H1 (cell line): ENCODE measurements around the gene RASA4B. TPM values are rescaled to one million over a fixed set of nuclear protein-coding genes. Genes with fewer than 3 reads are reported as not detected.

ENCODE experiments used
- CTCF ChIA-PET: fragments of 300-600 bp; sonication (Branson Sonifier 250); formaldehyde crosslinking; loops from one replicate; lab custom pipeline; 2021; ENCODE audit not compliant: partially characterized antibody; lab: Charles Lee
- POLR2A ChIA-PET: fragments of 300-600 bp; sonication (Branson Sonifier 250); formaldehyde crosslinking; loops from one replicate; lab custom pipeline; 2021; ENCODE audit warnings: inconsistent platforms; ENCODE audit not compliant: partially characterized antibody; lab: Charles Lee
- DNase-seq, 2 experiments: peaks; one replicate each; pipeline versions ENCODE4 v3.0.0 to v3.0.0-alpha.2; 2010 to 2022; ENCODE audit warnings: low spot score in 2 of 2, low read depth in 1 of 2, mixed read lengths in 1 of 2
- FAIRE-seq: peaks from 2 replicates; lab custom pipeline; 2011; peaks lifted over from hg19 to GRCh38; lab: Jason Lieb, UNC
- H2AFZ ChIP-seq: 2 replicates; pipeline ENCODE4 v1.8.1; 2012; ENCODE audit warnings: low read length, inconsistent platforms
- H2AK5ac ChIP-seq: 2 replicates; pipeline ENCODE4 v1.6.1; 2013; ENCODE audit warnings: low read depth, low read length
- H2BK120ac ChIP-seq: replicated peaks from 2 replicates; pipeline ENCODE3; 2013; ENCODE audit warnings: low read depth, low read length, inconsistent platforms
- H2BK12ac ChIP-seq: 2 replicates; pipeline ENCODE4 v1.6.1; 2013; ENCODE audit warnings: low read depth, low read length
- H2BK15ac ChIP-seq: 2 replicates; pipeline ENCODE4 v1.6.1; 2013; ENCODE audit warnings: low read length
- H2BK20ac ChIP-seq: 2 replicates; pipeline ENCODE4 v1.6.1; 2013; ENCODE audit warnings: low read length
- H2BK5ac ChIP-seq: 2 replicates; pipeline ENCODE4 v1.6.1; 2013; ENCODE audit warnings: low read depth, low read length
- H3K14ac ChIP-seq: 2 replicates; pipeline ENCODE4 v1.6.1; 2013; ENCODE audit warnings: inconsistent platforms; ENCODE audit not compliant: insufficient read length
- H3K18ac ChIP-seq: 2 replicates; pipeline ENCODE4 v1.6.1; 2013; ENCODE audit warnings: low read length; ENCODE audit errors: extremely low read depth
- H3K23ac ChIP-seq: 2 replicates; pipeline ENCODE4 v1.6.1; 2013; ENCODE audit warnings: inconsistent platforms; ENCODE audit not compliant: insufficient read length
- H3K23me2 ChIP-seq: 2 replicates; pipeline ENCODE4 v1.6.1; 2013; ENCODE audit warnings: low read depth, low read length
- H3K27ac ChIP-seq: 2 replicates; pipeline ENCODE4 v1.6.1; 2011; ENCODE audit warnings: low read depth, low read length, inconsistent platforms
- H3K27me3 ChIP-seq, 4 experiments: replicated peaks in 1 of 4; 1 replicate in 1 of 4; 2 replicates in 3 of 4; pipeline versions ENCODE4 v1.6.1 to v1.8.1; 2011 to 2013; ENCODE audit warnings: low read length in 3 of 4, mild to moderate bottlenecking in 3 of 4, inconsistent platforms in 2 of 4, mixed read lengths in 2 of 4, moderate library complexity in 1 of 4; ENCODE audit not compliant: control insufficient read depth in 3 of 4, insufficient read depth in 3 of 4; ENCODE audit errors: extremely low read depth in 1 of 4
- H3K36me3 ChIP-seq, 4 experiments: 2 replicates each; pipeline versions ENCODE4 v1.6.1 to v1.8.1; 2011 to 2013; ENCODE audit warnings: mild to moderate bottlenecking in 4 of 4, low read length in 3 of 4, moderate library complexity in 2 of 4, control low read depth in 1 of 4, inconsistent platforms in 1 of 4; ENCODE audit not compliant: insufficient read depth in 4 of 4, control insufficient read depth in 2 of 4
- H3K4ac ChIP-seq: replicated peaks from 2 replicates; pipeline ENCODE3; 2013; ENCODE audit warnings: low read length, low read depth, mixed read lengths, inconsistent platforms; ENCODE audit not compliant: insufficient read length
- H3K4me1 ChIP-seq, 4 experiments: replicated peaks in 1 of 4; 1 replicate in 1 of 4; 2 replicates in 3 of 4; pipeline versions ENCODE4 v1.6.1 to v1.8.1; 2011 to 2013; ENCODE audit warnings: low read length in 3 of 4, inconsistent platforms in 2 of 4, mixed read lengths in 1 of 4; ENCODE audit not compliant: insufficient read depth in 4 of 4, control insufficient read depth in 3 of 4
- H3K4me2 ChIP-seq, 2 experiments: 2 replicates each; pipeline versions ENCODE4 v1.6.1 to v1.8.1; 2011 to 2013; ENCODE audit warnings: low read depth in 2 of 2, low read length in 2 of 2, control low read depth in 1 of 2, inconsistent platforms in 1 of 2, mild to moderate bottlenecking in 1 of 2; ENCODE audit not compliant: insufficient read depth in 1 of 2
- H3K4me3 ChIP-seq, 4 experiments: fragments of 200-600, 300-600 bp in 1 of 4; sonication (generic), shearing (Covaris generic), sonication (Bioruptor Twin) in 1 of 4; 2 replicates each; pipeline versions ENCODE4 v1.5.1 to v1.8.1; 2011 to 2016; ENCODE audit warnings: low read length in 4 of 4, low read depth in 3 of 4, control low read depth in 2 of 4, inconsistent platforms in 2 of 4, mild to moderate bottlenecking in 2 of 4, mixed read lengths in 1 of 4, moderate library complexity in 1 of 4; ENCODE audit not compliant: insufficient read depth in 2 of 4; ENCODE audit errors: extremely low read depth in 1 of 4
- H3K56ac ChIP-seq: replicated peaks from 2 replicates; pipeline ENCODE3; 2013; ENCODE audit warnings: low read depth, mild to moderate bottlenecking, mixed read lengths, low read length, inconsistent platforms; ENCODE audit not compliant: insufficient read length
- H3K79me1 ChIP-seq: 2 replicates; pipeline ENCODE4 v1.6.1; 2013; ENCODE audit warnings: low read depth, low read length, control low read depth
- H3K79me2 ChIP-seq, 2 experiments: 2 replicates each; pipeline versions ENCODE4 v1.6.1 to v1.8.1; 2012 to 2013; ENCODE audit warnings: low read length in 2 of 2, mild to moderate bottlenecking in 2 of 2, inconsistent platforms in 1 of 2; ENCODE audit not compliant: insufficient read depth in 2 of 2, control insufficient read depth in 1 of 2
- H3K9ac ChIP-seq, 4 experiments: replicated peaks in 1 of 4; 1 replicate in 1 of 4; 2 replicates in 3 of 4; pipeline versions ENCODE4 v1.6.1 to v1.8.1; 2011 to 2013; ENCODE audit warnings: low read depth in 3 of 4, low read length in 3 of 4, control low read depth in 2 of 4, mild to moderate bottlenecking in 2 of 4, moderate library complexity in 2 of 4, inconsistent platforms in 1 of 4; ENCODE audit errors: extremely low read depth in 1 of 4
- H3K9me3 ChIP-seq, 2 experiments: 2 replicates each; pipeline versions ENCODE4 v1.6.1 to v1.8.1; 2012 to 2013; ENCODE audit warnings: mild to moderate bottlenecking in 2 of 2, moderate library complexity in 2 of 2, control low read depth in 1 of 2, inconsistent platforms in 1 of 2, low read depth in 1 of 2, low read length in 1 of 2, mixed read lengths in 1 of 2; ENCODE audit not compliant: insufficient read depth in 2 of 2
- H4K20me1 ChIP-seq, 2 experiments: replicated peaks in 1 of 2; 2 replicates each; pipeline versions ENCODE3 to v1.8.1; 2011 to 2013; ENCODE audit warnings: inconsistent platforms in 2 of 2, low read length in 2 of 2, mild to moderate bottlenecking in 1 of 2; ENCODE audit not compliant: insufficient read depth in 2 of 2, control insufficient read depth in 1 of 2
- H4K5ac ChIP-seq: 2 replicates; pipeline ENCODE4 v1.6.1; 2013; ENCODE audit warnings: low read length, low read depth, mixed read lengths, inconsistent platforms; ENCODE audit not compliant: insufficient read length
- H4K8ac ChIP-seq: 2 replicates; pipeline ENCODE4 v1.8.0; 2013; ENCODE audit warnings: mild to moderate bottlenecking, moderate library complexity, low read length, inconsistent platforms; ENCODE audit not compliant: insufficient read depth; ENCODE audit errors: extremely low read depth
- H4K91ac ChIP-seq: replicated peaks from 2 replicates; pipeline ENCODE3; 2013; ENCODE audit warnings: low read length, mixed read lengths, inconsistent platforms; ENCODE audit not compliant: insufficient read length
- ATF3 ChIP-seq: IDR thresholded peaks from 2 replicates; pipeline ENCODE4 v1.6.1; 2011; ENCODE audit warnings: low read depth, mild to moderate bottlenecking, low read length; ENCODE audit not compliant: insufficient read depth
- BACH1 ChIP-seq: IDR thresholded peaks from 2 replicates; pipeline ENCODE4 v1.6.1; 2012; ENCODE audit warnings: low read length, improper control_type of control experiment
- BCL11A ChIP-seq, 2 experiments: IDR thresholded peaks; one replicate each; pipeline ENCODE4 v1.6.1; 2011; ENCODE audit warnings: low read depth in 2 of 2, low read length in 2 of 2, mild to moderate bottlenecking in 2 of 2
- CBX5 ChIP-seq: fragments of 300-800, 300-1000 bp; sonication (generic); IDR thresholded peaks from 2 replicates; pipeline ENCODE4 v1.7.1; 2016; ENCODE audit warnings: antibody characterized with exemption, low read length, low read depth
- NRF1 ChIP-seq: IDR thresholded peaks from 2 replicates; pipeline ENCODE4 v1.6.1; 2011; ENCODE audit warnings: mild to moderate bottlenecking, low read depth, low read length, improper control_type of control experiment
- POLR2AphosphoS5 ChIP-seq: IDR thresholded peaks from 2 replicates; pipeline ENCODE4 v1.6.1; 2011; ENCODE audit warnings: low read depth, low read length
- TAF1 ChIP-seq: IDR thresholded peaks from 2 replicates; pipeline ENCODE4 v1.6.1; 2011; ENCODE audit warnings: mild to moderate bottlenecking, low read depth, low read length
- WGBS, 2 experiments: shearing (Covaris generic) in 1 of 2; methylation state at CpG; one replicate each; pipeline versions ENCODE4 v1.1.6 to v1.1.7; 2013 to 2015; ENCODE audit warnings: low lambda C conversion rate in 2 of 2, mixed read lengths in 2 of 2, inconsistent platforms in 1 of 2, low coverage in 1 of 2, missing lambda C conversion rate in 1 of 2; ENCODE audit not compliant: insufficient replicate concordance in 2 of 2, insufficient coverage in 1 of 2, insufficient read length in 1 of 2; ENCODE audit errors: extremely low coverage in 1 of 2, missing lambda C conversion rate in 1 of 2; 5-methylcytosine and 5-hydroxymethylcytosine counted together
- polyA plus RNA-seq, 7 experiments: library from polyadenylated mRNA; depleted of rRNA in 3 of 7; stranded (reverse) in 5 of 7; unstranded in 2 of 7; fragments of >200 nt in 5 of 7; fragments of 200-250 nt in 2 of 7; gene quantifications; 1 replicate in 5 of 7; 2 replicates in 1 of 7; 4 replicates in 1 of 7; pipeline versions ENCODE4 v1.2.1 to v1.2.3, GENCODE V29; 2011 to 2013; ENCODE audit warnings: missing spikeins in 2 of 7, mixed read lengths in 2 of 7
- total RNA-seq: library from RNA; stranded (reverse); fragmentation: NEBNext Ultra II Directional; extraction: Animal tissue kit (Norgen Biotek cat#: 25700); gene quantifications from 2 replicates; pipeline ENCODE4 v1.2.1, GENCODE V29; 2021

Gene RASA4B
- total and polyA plus RNA-seq, 2 of the 8 experiments (the other 6 are each of a cell fraction or from before 2014, with no cell fraction given), result 3.4 to 6.7 TPM

GRCh38 chr7:102472126-102473041 is 45.2 kb downstream of the RASA4B start:
- Histone ChIP-seq H3K4me2 (no peak overlapping the region), H3K79me2 (no peaks in the 10 kb centered on the region), H2BK120ac (no peak overlapping the region), H4K5ac (no peak overlapping the region), H4K91ac (no peak overlapping the region), H3K4me1 (no peaks in the 10 kb centered on the region), H3K4ac (no peak overlapping the region), H2BK5ac (no peak overlapping the region), H3K79me1 (no peaks in the 10 kb centered on the region), H3K23ac (no peak overlapping the region), H2AFZ (no peak overlapping the region), H3K4me3 (no peak overlapping the region), H4K20me1 (peaks cover 0 to 8% of the 10 kb centered on the region in 2 experiments), H3K14ac (no peak overlapping the region), H3K27me3 (no peaks in the 10 kb centered on the region), H2BK20ac (no peak overlapping the region), H3K56ac (no peak overlapping the region), H3K23me2 (no peaks in the 10 kb centered on the region), H4K8ac (peak overlapping the region; percentile 89; the same call in 1 of the 2 replicates), H2BK15ac (no peak overlapping the region), H3K27ac (no peak overlapping the region), H3K36me3 (peaks cover 2 to 14% (median 8%) of the 10 kb centered on the region in 4 experiments; a peak in 6 of 8 replicates), H2BK12ac (no peak overlapping the region), H2AK5ac (no peak overlapping the region), H3K9me3 (no peaks in the 10 kb centered on the region), H3K9ac (no peak overlapping the region; a peak in 1 of 7 replicates), H3K18ac (no peak overlapping the region)
- FAIRE-seq (no peak), DNase-seq (peak in 1 of 2 experiments; percentile 41)
- TF ChIP-seq BCL11A (IDR thresholded peaks at IDR 0.05; ENCODE audit: low read depth in 2 of 2, low read length in 2 of 2), result no peak
- no peak for TF ChIP-seq TAF1
- TF ChIP-seq NRF1, result no peak
- TF ChIP-seq CBX5, result no peak
- TF ChIP-seq ATF3, result no peak
- TF ChIP-seq BACH1, result no peak
- TF ChIP-seq POLR2AphosphoS5, result 0 out of 2 replicates have a peak, but pooled peaks have one; percentile 27
- 88% methylated on average over 31 of the region's 31 CpGs; no CpG with 5 or more reads in 1 of the 2 experiments for WGBS, 2 experiments
- CTCF ChIA-PET, result interaction anchor here (1.2 to 1.5 kb wide), 2 partner anchors 60 kb away, joined by 3 to 6 read pairs; no protein-coding TSS in a partner anchor
- POLR2A ChIA-PET, result interaction anchor here (1.2 to 1.4 kb wide), 4 partner anchors 18 to 152 kb away, joined by 3 read pairs; no protein-coding TSS in a partner anchor
